SU-DHL-6 (cell line): ENCODE results near the gene MUC6.

ENCODE experiments used
- H2AFZ ChIP-seq: fragments of 200-600 bp; sonication (generic); 2 replicates; pipeline ENCODE4 v1.6.1; 2014; ENCODE audit warnings: low read depth, mild to moderate bottlenecking, moderate library complexity, mixed read lengths, antibody characterized with exemption, low read length; ENCODE audit not compliant: severe bottlenecking
- H3F3A ChIP-seq: fragments of 200-600 bp; shearing (Covaris generic); 2 replicates; pipeline ENCODE4 v1.6.0; 2016; ENCODE audit warnings: antibody characterized with exemption, mild to moderate bottlenecking; ENCODE audit not compliant: insufficient read depth
- H3K27ac ChIP-seq: fragments of 200-600 bp; sonication (generic); 2 replicates; pipeline ENCODE4 v1.5.1; 2016; ENCODE audit warnings: low read depth, mild to moderate bottlenecking, low read length, moderate library complexity, mixed read lengths
- H3K27me3 ChIP-seq: fragments of 200-600 bp; sonication (generic), shearing (Covaris generic); 2 replicates; pipeline ENCODE4 v1.6.0; 2014; ENCODE audit warnings: mild to moderate bottlenecking, low read length
- H3K36me3 ChIP-seq: fragments of 200-600 bp; sonication (generic); 2 replicates; pipeline ENCODE4 v1.6.1; 2014; ENCODE audit warnings: mild to moderate bottlenecking, low read length, mixed read lengths
- H3K4me2 ChIP-seq: fragments of 300-600, 200-600 bp; shearing (Covaris generic), sonication (generic); 2 replicates; pipeline ENCODE4 v1.6.0; 2014; ENCODE audit warnings: low read length, low read depth, mild to moderate bottlenecking; ENCODE audit not compliant: poor library complexity, severe bottlenecking
- H3K4me3 ChIP-seq: fragments of 200-600 bp; sonication (generic); 2 replicates; pipeline ENCODE4 v1.5.1; 2014; ENCODE audit warnings: antibody characterized with exemption, low read length, mild to moderate bottlenecking, mixed read lengths; ENCODE audit not compliant: insufficient read depth, poor library complexity, severe bottlenecking
- H3K79me2 ChIP-seq: fragments of 200-600 bp; sonication (generic); 2 replicates; pipeline ENCODE4 v1.6.1; 2014; ENCODE audit warnings: mild to moderate bottlenecking, low read length, moderate library complexity; ENCODE audit not compliant: insufficient read depth
- H3K9ac ChIP-seq: fragments of 200-600 bp; sonication (generic); 2 replicates; pipeline ENCODE4 v1.7.0; 2014; ENCODE audit warnings: mild to moderate bottlenecking, low read length
- H3K9me2 ChIP-seq: fragments of 200-600 bp; sonication (generic); replicated peaks from 2 replicates; pipeline ENCODE4 v1.6.1; 2014; ENCODE audit warnings: low read length; ENCODE audit not compliant: insufficient read depth
- H3K9me3 ChIP-seq: fragments of 200-600 bp; sonication (generic); 2 replicates; pipeline ENCODE4 v1.6.1; 2014; ENCODE audit warnings: low read length, mixed read lengths; ENCODE audit not compliant: insufficient read depth
- H4K20me1 ChIP-seq: fragments of 200-600 bp; sonication (generic); 2 replicates; pipeline ENCODE4 v1.6.1; 2014; ENCODE audit warnings: low read depth, mild to moderate bottlenecking, antibody characterized with exemption, low read length, moderate library complexity, mixed read lengths
- EZH2phosphoT487 ChIP-seq: fragments of 200-600 bp; sonication (generic), shearing (Covaris generic); conservative IDR thresholded peaks from 2 replicates; pipeline ENCODE4 v1.6.1; 2018; ENCODE audit warnings: mild to moderate bottlenecking, antibody characterized with exemption, low read length, moderate library complexity, mixed read lengths
- TF ChIP-seq, protein P1 (sequence below): fragments of 200-600 bp; sonication (generic); IDR thresholded peaks from one replicate; pipeline ENCODE4 v1.5.1; 2017; ENCODE audit warnings: antibody characterized with exemption, mild to moderate bottlenecking, low read length, moderate library complexity; ENCODE audit not compliant: insufficient read depth, poor library complexity, severe bottlenecking

The MUC6 gene

DNA sequence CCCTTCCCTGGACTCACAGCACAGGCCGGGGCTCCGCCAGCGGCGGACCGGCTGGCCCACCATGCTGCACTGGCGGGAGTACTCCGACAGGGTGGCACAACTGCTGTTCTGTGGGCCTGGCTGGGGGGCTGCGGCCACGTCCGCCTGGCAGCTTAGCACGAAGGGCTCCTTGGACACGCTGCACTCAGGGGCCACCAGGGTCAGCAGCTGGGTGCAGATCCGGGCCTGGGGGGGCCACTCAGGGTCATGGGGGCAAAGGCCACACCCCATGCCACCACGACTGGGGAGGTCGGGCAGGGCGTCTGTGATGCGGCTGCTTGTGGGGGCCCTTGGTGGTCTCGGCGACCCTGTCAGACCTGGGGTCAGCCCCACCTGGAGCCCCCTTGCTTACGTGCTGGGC lies 6.0 kb downstream of the MUC6 start:
- no peak for TF ChIP-seq EZH2phosphoT487
- TF ChIP-seq, protein P1, sequence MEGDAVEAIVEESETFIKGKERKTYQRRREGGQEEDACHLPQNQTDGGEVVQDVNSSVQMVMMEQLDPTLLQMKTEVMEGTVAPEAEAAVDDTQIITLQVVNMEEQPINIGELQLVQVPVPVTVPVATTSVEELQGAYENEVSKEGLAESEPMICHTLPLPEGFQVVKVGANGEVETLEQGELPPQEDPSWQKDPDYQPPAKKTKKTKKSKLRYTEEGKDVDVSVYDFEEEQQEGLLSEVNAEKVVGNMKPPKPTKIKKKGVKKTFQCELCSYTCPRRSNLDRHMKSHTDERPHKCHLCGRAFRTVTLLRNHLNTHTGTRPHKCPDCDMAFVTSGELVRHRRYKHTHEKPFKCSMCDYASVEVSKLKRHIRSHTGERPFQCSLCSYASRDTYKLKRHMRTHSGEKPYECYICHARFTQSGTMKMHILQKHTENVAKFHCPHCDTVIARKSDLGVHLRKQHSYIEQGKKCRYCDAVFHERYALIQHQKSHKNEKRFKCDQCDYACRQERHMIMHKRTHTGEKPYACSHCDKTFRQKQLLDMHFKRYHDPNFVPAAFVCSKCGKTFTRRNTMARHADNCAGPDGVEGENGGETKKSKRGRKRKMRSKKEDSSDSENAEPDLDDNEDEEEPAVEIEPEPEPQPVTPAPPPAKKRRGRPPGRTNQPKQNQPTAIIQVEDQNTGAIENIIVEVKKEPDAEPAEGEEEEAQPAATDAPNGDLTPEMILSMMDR: no peak
- H4K20me1 ChIP-seq: no peaks in the 10 kb centered on the region
- H3K4me2 ChIP-seq: no peak overlapping the region
- H2AFZ ChIP-seq: no peak overlapping the region
- no peaks in the 10 kb centered on the region for H3F3A ChIP-seq
- no peak overlapping the region for H3K27ac ChIP-seq
- no peaks in the 10 kb centered on the region for H3K79me2 ChIP-seq
- no peaks in the 10 kb centered on the region for H3K9me3 ChIP-seq
- no peak overlapping the region for H3K4me3 ChIP-seq
- no peaks in the 10 kb centered on the region for H3K9me2 ChIP-seq
- H3K27me3 ChIP-seq: no peaks in the 10 kb centered on the region
- no peaks in the 10 kb centered on the region for H3K36me3 ChIP-seq
- H3K9ac ChIP-seq: no peak overlapping the region

DNA sequence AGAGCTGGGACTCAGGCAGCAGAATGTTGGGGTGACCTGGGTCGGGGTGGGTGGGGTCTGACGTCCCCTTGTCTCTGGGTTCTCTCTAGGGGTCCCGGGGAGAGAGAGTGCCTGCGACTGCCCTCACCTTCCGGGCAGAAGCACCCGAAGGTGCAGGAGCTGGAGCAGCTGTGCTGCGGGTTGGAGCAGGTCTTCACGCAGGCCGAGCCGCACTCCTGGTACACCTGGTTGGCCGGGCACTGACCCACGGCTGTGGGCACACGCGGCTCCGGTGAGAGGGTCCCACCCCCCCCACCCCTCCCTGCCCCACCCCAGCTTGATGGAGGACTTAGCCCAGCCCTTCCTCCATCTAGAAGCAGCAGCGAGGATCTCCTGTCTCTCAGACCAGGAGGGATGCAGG lies 6.4 kb downstream of the MUC6 start:
- H3K27ac ChIP-seq: no peak overlapping the region
- no peaks in the 10 kb centered on the region for H3K79me2 ChIP-seq
- no peak overlapping the region for H3K4me3 ChIP-seq
- no peaks in the 10 kb centered on the region for H3F3A ChIP-seq
- no peaks in the 10 kb centered on the region for H3K36me3 ChIP-seq
- no peak overlapping the region for H2AFZ ChIP-seq
- H3K27me3 ChIP-seq: no peaks in the 10 kb centered on the region
- H3K4me2 ChIP-seq: no peak overlapping the region
- TF ChIP-seq EZH2phosphoT487: no peak
- TF ChIP-seq, protein P1: no peak
- no peaks in the 10 kb centered on the region for H3K9me3 ChIP-seq
- H4K20me1 ChIP-seq: no peaks in the 10 kb centered on the region
- H3K9ac ChIP-seq: no peak overlapping the region
- H3K9me2 ChIP-seq: no peaks in the 10 kb centered on the region

DNA sequence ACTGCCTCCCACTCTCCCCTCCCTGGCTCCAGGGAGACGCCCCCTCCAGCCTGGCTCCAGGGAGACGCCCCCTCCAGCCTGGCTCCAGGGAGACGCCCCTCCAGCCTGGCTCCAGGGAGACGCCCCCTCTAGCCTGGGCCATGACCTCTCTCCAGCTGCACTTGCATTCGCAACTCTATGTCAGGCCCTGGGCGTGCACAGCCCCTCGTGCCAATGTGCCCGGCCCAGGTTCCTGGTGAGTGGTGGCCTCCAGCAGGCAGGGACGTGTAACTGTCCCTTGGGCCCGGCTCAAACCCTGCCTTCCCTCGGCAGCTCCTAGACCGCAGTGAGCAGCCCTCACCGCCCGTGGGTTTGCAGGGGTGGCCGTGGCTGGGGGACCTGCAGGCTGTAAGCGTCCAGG lies 6.9 kb downstream of the MUC6 start:
- H3K4me3 ChIP-seq: no peak overlapping the region
- H3K9me3 ChIP-seq: no peaks in the 10 kb centered on the region
- H3K4me2 ChIP-seq: no peak overlapping the region
- no peaks in the 10 kb centered on the region for H3F3A ChIP-seq
- H3K36me3 ChIP-seq: no peaks in the 10 kb centered on the region
- no peak overlapping the region for H2AFZ ChIP-seq
- H3K27me3 ChIP-seq: no peaks in the 10 kb centered on the region
- TF ChIP-seq, protein P1: no peak
- TF ChIP-seq EZH2phosphoT487: no peak
- H3K27ac ChIP-seq: no peak overlapping the region
- H3K79me2 ChIP-seq: no peaks in the 10 kb centered on the region
- no peaks in the 10 kb centered on the region for H4K20me1 ChIP-seq
- H3K9me2 ChIP-seq: no peaks in the 10 kb centered on the region
- H3K9ac ChIP-seq: no peak overlapping the region

DNA sequence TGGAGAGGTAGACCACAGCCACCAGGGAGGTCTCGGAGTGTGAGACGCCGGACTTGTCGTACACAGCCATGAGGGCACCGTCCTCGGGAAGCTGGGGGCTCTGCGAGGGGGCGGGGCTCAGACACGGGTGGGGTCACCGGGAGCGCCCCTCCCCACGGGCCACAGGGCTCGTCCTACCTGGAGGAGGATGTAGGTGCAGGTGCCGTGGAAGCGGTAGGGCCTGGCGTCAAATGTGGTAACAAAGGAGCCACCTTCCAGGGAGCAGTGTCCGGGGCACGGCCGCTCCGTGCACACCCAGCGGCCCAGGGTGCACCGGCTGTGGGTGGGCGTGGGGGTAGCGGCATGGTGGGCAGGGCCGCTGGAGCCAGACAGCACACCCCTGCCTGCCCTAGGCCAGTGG lies 7.5 kb downstream of the MUC6 start:
- TF ChIP-seq, protein P1: no peak
- TF ChIP-seq EZH2phosphoT487: no peak

More for the DNA sequence above, 7.5 kb downstream of the MUC6 start:
- no peaks in the 10 kb centered on the region for H3K27me3 ChIP-seq
- H3K27ac ChIP-seq: no peak overlapping the region
- no peak overlapping the region for H3K4me3 ChIP-seq
- H3K9me2 ChIP-seq: no peaks in the 10 kb centered on the region
- no peaks in the 10 kb centered on the region for H3K79me2 ChIP-seq
- no peaks in the 10 kb centered on the region for H4K20me1 ChIP-seq
- H3F3A ChIP-seq: no peaks in the 10 kb centered on the region
- H2AFZ ChIP-seq: no peak overlapping the region
- no peaks in the 10 kb centered on the region for H3K9me3 ChIP-seq
- no peak overlapping the region for H3K9ac ChIP-seq
- no peak overlapping the region for H3K4me2 ChIP-seq
- H3K36me3 ChIP-seq: no peaks in the 10 kb centered on the region
